ENCODE results near the gene SLC35G4.

The SLC35G4 gene

GRCh38 chr18:11570073-11570588, 39.3 kb upstream of the SLC35G4 start:
- TF ChIP-seq SIN3A (IDR thresholded peaks at IDR 0.05; ENCODE audit: borderline replicate concordance, insufficient read depth, low read length) (no peak), FOXP2 (optimal IDR thresholded peaks at IDR 0.05; ENCODE audit: borderline replicate concordance, extremely low read depth, extremely low read length, insufficient read depth) (no peak), POLR2AphosphoS5 (IDR thresholded peaks at IDR 0.05; ENCODE audit: low read depth, low read length) (no peak), TAF1 (IDR thresholded peaks at IDR 0.05; ENCODE audit: borderline replicate concordance, insufficient read depth, low read length) (no peak)
- TF ChIP-seq, protein P1, sequence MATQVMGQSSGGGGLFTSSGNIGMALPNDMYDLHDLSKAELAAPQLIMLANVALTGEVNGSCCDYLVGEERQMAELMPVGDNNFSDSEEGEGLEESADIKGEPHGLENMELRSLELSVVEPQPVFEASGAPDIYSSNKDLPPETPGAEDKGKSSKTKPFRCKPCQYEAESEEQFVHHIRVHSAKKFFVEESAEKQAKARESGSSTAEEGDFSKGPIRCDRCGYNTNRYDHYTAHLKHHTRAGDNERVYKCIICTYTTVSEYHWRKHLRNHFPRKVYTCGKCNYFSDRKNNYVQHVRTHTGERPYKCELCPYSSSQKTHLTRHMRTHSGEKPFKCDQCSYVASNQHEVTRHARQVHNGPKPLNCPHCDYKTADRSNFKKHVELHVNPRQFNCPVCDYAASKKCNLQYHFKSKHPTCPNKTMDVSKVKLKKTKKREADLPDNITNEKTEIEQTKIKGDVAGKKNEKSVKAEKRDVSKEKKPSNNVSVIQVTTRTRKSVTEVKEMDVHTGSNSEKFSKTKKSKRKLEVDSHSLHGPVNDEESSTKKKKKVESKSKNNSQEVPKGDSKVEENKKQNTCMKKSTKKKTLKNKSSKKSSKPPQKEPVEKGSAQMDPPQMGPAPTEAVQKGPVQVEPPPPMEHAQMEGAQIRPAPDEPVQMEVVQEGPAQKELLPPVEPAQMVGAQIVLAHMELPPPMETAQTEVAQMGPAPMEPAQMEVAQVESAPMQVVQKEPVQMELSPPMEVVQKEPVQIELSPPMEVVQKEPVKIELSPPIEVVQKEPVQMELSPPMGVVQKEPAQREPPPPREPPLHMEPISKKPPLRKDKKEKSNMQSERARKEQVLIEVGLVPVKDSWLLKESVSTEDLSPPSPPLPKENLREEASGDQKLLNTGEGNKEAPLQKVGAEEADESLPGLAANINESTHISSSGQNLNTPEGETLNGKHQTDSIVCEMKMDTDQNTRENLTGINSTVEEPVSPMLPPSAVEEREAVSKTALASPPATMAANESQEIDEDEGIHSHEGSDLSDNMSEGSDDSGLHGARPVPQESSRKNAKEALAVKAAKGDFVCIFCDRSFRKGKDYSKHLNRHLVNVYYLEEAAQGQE (IDR thresholded peaks at IDR 0.05; ENCODE audit: insufficient read depth in 1 of 2, low read depth in 2 of 2, low read length in 2 of 2): no peak

GRCh38 chr18:11570769-11571412, 38.5 kb upstream of the SLC35G4 start:
- TF ChIP-seq FOXP2 (optimal IDR thresholded peaks at IDR 0.05; ENCODE audit: borderline replicate concordance, extremely low read depth, extremely low read length, insufficient read depth) (no peak), POLR2AphosphoS5 (IDR thresholded peaks at IDR 0.05; ENCODE audit: low read depth, low read length) (no peak), SIN3A (IDR thresholded peaks at IDR 0.05; ENCODE audit: borderline replicate concordance, insufficient read depth, low read length) (no peak), TAF1 (IDR thresholded peaks at IDR 0.05; ENCODE audit: borderline replicate concordance, insufficient read depth, low read length) (no peak)
- TF ChIP-seq, protein P1 (IDR thresholded peaks at IDR 0.05; ENCODE audit: insufficient read depth in 1 of 2, low read depth in 2 of 2, low read length in 2 of 2): no peak

- TF ChIP-seq, protein P1 (IDR thresholded peaks at IDR 0.05; ENCODE audit: insufficient read depth in 1 of 2, low read depth in 2 of 2, low read length in 2 of 2): no peak
- TF ChIP-seq FOXP2 (optimal IDR thresholded peaks at IDR 0.05; ENCODE audit: borderline replicate concordance, extremely low read depth, extremely low read length, insufficient read depth) (no peak), TAF1 (IDR thresholded peaks at IDR 0.05; ENCODE audit: borderline replicate concordance, insufficient read depth, low read length) (no peak), SIN3A (IDR thresholded peaks at IDR 0.05; ENCODE audit: borderline replicate concordance, insufficient read depth, low read length) (no peak), POLR2AphosphoS5 (IDR thresholded peaks at IDR 0.05; ENCODE audit: low read depth, low read length) (no peak)
Observed at GRCh38 chr18:11572201-11572600, 37.2 kb upstream of the SLC35G4 start.

GRCh38 chr18:11574545-11574944, 34.9 kb upstream of the SLC35G4 start:
- TF ChIP-seq SIN3A (IDR thresholded peaks at IDR 0.05; ENCODE audit: borderline replicate concordance, insufficient read depth, low read length): no peak
- no peak for TF ChIP-seq TAF1 (IDR thresholded peaks at IDR 0.05; ENCODE audit: borderline replicate concordance, insufficient read depth, low read length)
- no peak for TF ChIP-seq FOXP2 (optimal IDR thresholded peaks at IDR 0.05; ENCODE audit: borderline replicate concordance, extremely low read depth, extremely low read length, insufficient read depth)
- TF ChIP-seq, protein P1 (IDR thresholded peaks at IDR 0.05; ENCODE audit: insufficient read depth in 1 of 2, low read depth in 2 of 2, low read length in 2 of 2): no peak
- TF ChIP-seq POLR2AphosphoS5 (IDR thresholded peaks at IDR 0.05; ENCODE audit: low read depth, low read length): no peak

All from PFSK-1 (cell line).